ELR (cell line): ENCODE results near the gene RHBDL1.

Experiments used
- DNase-seq: peaks from one replicate; pipeline ENCODE4 v3.0.0-alpha.2; 2015; ENCODE audit warnings: low read depth

RHBDL1 gene

DNA sequence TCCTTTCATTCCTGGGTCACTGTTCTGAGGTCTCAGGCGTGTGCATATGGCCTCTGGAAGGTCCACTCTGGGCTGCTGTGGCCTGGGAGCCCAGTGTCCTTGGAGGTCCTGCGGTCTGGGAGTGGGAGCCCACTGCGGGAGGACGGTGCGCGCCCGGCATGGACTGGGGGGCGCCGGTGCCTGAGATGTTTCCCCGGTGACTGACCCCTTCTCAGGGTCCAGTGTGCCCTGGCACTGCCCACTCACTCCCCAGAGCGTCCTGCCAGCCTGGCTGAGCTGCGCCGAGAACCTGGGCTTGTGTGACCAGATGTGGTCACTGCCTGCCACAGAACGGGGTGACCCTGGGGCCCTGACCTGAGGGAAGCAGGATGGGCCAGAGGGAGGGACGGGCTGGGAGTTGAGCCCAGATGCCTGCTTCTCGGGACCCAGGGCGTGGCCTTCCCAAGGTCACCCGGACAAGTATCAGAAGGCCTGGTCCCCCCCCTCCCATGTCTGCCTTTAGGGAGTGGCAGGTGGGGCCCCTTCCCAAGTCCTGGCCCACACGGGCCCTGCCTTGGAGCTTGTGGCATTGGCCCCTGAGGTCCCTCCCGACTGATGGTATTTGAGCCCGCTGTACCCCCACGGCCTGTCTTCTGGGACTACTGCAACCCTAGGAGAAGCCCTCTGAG, 1.1 kb upstream of the RHBDL1 start:
- DNase-seq: no peak

GRCh38 chr16:675884-676564, 553 bp downstream of the RHBDL1 start:
- no peak for DNase-seq

DNA sequence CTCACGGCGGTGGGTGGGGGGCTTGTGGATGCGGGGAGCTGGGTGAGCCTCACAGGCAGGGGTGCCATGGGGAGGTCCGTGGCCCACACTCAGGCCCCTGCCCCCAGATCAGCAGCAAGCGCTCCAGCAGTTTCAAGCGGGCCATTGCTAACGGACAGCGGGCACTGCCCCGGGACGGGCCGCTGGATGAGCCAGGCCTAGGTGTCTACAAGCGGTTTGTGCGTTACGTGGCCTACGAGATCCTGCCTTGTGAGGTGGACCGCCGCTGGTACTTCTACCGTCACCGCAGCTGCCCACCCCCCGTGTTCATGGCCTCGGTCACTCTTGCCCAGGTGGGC, 1.1 kb downstream of the RHBDL1 start:
- no peak for DNase-seq

- no peak for DNase-seq
Measured at GRCh38 chr16:676913-677312, 1.4 kb downstream of the RHBDL1 start.

DNA sequence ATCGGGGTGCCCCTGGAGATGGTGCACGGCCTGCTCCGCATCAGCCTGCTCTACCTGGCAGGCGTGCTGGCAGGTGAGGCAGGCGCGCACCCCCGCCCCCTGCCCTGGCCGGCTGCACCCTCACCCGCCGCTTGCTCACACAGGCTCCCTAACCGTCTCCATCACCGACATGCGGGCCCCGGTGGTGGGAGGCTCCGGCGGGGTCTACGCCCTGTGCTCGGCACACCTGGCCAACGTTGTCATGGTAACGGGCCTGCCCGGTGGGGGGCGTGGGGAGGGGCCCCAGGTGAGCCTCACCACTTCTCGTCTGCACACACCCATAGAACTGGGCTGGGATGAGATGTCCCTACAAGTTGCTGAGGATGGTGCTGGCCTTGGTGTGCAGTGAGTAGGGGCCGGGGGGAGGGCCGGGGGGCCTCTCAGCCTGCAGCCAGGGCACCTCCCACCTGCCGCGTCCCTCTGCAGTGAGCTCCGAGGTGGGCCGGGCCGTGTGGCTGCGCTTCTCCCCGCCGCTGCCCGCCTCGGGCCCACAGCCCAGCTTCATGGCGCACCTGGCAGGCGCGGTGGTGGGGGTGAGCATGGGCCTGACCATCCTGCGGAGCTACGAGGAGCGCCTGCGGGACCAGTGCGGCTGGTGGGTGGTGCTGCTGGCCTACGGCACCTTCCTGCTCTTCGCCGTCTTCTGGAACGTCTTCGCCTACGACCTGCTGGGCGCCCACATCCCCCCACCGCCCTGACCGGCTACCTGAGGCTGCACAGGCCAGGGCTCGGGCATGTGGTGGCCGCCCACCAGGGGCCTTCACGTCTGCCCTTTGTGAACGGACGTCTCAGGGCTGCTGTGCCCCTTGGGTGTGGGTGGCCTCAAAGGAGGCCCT, 2.1 kb downstream of the RHBDL1 start:
- DNase-seq: no peak

GRCh38 chr16:678209-678857, 2.9 kb downstream of the RHBDL1 start:
- DNase-seq: no peak

GRCh38 chr16:678858-679813, 3.7 kb downstream of the RHBDL1 start:
- DNase-seq: peak; percentile 52

- peak; percentile 83 for DNase-seq
Measured at GRCh38 chr16:679814-680624, 4.5 kb downstream of the RHBDL1 start, which contains the start of gene STUB1. STUB1 (plus strand) TSS chr16:680410; CDS start chr16:680526, 116 bp downstream.

DNA sequence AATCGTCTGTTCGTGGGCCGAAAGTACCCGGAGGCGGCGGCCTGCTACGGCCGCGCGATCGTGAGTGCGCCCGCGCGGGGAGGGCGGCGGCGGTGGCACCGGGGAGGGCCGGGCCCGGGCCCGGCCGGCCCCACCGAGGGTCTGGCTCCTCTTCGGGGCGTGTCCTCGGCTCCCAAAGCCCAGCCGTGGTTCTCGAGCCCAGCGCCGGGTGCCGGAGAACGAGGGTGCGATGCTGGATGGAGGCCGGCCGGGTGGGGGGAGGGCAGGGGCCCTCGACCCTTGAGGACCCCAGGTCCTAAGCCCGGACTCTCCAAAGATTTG, 5.1 kb downstream of the RHBDL1 start:
- no peak for DNase-seq

DNA sequence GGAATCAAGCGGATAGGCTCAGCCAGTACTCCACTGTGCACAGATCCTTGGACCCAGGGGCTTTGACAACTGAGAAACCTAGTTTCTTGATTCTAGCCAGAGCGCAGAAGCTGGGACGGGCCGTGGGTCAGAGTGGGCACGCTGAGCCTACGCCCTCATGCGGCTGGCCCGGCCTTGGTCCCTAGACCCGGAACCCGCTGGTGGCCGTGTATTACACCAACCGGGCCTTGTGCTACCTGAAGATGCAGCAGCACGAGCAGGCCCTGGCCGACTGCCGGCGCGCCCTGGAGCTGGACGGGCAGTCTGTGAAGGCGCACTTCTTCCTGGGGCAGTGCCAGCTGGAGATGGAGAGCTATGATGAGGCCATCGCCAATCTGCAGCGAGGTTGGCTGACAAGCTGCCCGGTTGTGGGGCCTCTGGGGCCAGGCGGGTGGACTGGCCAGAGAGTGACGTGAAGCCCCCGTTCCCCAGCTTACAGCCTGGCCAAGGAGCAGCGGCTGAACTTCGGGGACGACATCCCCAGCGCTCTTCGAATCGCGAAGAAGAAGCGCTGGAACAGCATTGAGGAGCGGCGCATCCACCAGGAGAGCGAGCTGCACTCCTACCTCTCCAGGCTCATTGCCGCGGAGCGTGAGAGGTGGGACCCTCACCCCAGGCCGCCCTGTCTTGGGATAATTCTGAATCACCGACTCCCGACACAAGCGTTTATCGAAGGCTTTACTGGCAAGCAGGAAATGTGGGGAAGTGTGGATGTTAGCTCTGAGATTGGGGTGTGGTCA, 5.7 kb downstream of the RHBDL1 start:
- peak; percentile 52 for DNase-seq

- DNase-seq: peak; percentile 54
Measured at GRCh38 chr16:681746-682427, 6.4 kb downstream of the RHBDL1 start.

GRCh38 chr16:682493-683395, 7.3 kb downstream of the RHBDL1 start:
- no peak for DNase-seq

DNA sequence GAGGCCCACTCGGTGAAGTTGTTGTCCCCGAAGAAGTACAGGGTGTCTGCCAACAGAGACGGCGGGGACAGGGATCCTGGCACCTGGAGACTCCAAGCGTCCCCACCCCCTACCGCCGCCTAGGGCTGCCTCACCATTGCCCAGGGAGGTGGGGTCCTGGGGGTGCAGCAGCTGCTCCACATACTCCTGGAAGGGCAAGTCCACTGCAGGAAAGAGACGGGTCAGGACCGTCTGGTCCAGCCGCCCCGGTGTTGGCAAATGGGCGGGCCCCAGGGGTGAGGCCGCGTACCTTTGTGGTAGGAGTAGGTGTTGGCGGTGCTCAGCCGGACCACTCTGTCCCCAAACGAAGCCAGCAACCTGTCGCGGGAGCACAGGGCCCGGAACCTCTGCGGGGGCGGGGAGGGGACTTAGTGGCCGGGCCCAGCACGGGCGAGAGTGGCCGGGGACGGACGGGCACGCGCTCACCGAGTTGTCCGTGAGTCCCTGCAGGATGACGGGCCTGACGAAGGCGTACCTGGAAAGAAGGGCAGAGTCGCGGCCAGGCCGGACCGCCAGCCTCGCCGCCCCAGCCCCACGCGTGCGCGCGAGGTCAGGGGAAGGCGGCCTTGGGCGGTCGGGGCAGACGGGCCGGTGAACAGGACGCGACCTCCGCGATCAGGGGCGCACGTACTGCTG, 8.1 kb downstream of the RHBDL1 start:
- DNase-seq: no peak

DNA sequence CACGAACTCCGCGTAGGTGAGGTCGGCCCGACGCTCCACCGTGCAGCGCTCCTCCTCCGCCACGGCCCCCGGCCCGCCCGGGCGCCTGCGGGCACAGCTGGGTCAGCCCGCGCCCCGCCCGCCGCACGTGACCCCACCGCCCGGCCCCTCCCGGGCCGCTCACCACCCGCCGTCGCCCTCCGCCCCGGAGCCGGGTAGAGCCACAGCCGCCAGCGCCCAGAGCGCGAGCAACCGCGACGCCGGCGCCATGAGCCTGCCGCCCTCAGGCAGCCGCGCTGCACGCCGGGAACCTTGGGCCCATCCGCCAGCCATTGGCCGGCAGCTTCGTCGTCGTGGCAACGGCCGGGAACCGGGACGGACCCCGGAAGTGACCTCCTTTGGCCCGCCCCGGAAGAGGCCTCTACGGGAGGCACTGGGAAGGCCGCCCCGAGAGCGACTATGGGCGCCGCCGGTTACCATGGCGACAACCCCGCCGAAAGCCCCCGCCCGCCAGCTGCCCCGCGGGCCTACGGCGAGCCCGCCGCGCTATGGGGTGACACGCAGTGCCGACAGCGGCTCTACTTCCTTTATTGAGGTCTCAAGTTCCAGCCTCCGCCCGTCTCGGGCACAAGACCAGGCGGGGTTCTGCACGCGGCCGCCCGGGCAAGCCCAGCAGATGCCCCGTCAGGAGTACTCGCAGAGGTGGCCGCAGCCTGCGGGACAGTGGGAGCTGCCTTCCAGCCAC, 8.8 kb downstream of the RHBDL1 start, which contains the start of gene JMJD8:
TSS of gene JMJD8 (minus strand) at position 264 of the 724 bp plus-strand sequence. CDS start at position 249, 15 bp downstream.
- peak; percentile 94 for DNase-seq

DNA sequence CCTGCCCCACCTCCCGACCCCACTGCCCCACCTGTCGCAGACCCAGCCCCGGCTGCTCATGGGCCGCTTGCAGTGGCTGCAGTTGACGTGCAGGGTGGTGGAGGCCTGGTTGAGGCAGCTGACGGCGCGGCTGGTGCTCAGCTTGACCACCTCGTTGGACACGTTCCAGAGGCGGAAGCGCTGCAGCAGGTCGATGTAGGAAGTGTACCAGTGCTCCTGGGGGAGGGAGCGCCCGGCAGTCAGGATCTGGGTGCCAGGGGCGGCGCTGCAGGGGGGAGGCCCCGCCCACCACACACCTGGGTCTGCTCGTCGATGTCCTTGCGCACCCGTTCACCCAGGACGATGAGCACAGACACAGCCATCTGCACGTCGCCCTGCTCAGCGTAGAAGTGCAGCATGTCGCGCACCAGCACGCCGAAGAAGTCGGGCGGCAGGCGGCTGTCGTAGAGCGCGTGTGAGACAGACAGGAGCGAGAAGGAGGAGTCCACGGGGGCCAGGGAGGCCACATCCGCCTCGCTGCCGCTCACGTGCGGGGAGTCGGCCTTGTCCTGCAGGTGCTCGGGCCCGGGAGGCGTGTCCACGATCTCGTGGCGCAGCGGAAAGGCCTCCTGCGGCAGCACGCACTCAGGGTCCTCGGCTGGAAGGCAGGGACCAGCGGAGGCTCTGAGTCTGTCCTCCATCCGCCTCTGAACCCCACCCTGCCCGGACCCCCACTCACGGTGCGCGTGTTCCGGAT, 9.7 kb downstream of the RHBDL1 start:
- DNase-seq: no peak

- DNase-seq: peak; percentile 57
Measured at GRCh38 chr16:685967-686366, 10.5 kb downstream of the RHBDL1 start.
